GM19351 (cell line): ENCODE results near the gene KMT2D.
"Not testable (repeated sequence)": the region's sequence is repeated elsewhere in the genome, so short reads cannot be mapped to it uniquely, and the experiment has no call there.

ENCODE experiments used
- ATAC-seq: cut with Tn5 transposase; IDR thresholded peaks from one replicate; pipeline ENCODE4 v1.9.1; 2021; ENCODE audit warnings: mild to moderate bottlenecking, moderate library complexity; ENCODE audit not compliant: unreplicated experiment

KMT2D gene

GRCh38 chr12:49089821-49090773 lies 29.5 kb upstream of the KMT2D start:
- no peak for ATAC-seq

DNA sequence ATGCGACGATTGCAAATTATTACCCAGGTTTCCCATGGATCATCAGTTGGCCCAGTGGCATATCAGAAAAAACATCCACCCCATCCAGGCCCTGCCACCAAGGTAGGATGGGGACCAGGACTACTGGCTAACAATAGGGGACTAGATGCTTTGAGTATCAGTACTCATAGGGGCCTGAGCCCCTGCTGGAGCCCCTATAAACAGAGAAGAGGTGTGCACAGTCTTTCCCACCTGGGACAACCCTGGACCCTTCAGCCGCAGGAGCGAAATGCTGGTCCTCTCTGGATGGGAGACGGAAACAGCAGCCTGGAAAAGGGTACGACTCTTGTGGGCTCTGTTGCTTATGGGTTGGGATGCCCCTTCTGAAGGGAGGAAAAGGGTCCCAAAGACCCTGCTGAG lies 28.3 kb upstream of the KMT2D start:
- ATAC-seq: no peak

- peak; percentile 92 for ATAC-seq
These were observed 27.7 kb upstream of the KMT2D start for GRCh38 chr12:49088150-49088931.

- no peak for ATAC-seq
These were observed 25.5 kb upstream of the KMT2D start for GRCh38 chr12:49086116-49086515.

DNA sequence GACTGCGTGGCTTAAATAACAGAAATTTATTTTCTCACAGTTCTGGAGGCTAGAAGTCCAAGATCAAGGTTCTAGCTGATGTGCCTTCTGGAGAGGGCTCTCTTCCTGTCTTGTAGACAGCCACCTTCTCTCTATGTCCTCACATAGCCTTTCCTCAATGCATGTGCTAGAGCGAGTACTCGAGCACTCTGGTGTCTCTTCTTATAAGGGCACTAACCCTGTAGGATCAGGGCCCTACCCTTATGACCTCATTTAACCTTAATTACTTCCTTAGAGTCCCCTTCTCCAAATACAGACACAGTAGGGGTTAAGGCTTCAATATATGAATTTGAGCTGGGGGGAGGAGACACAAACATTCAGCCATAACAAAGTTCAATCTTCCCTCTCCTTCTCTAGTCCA lies 23.8 kb upstream of the KMT2D start:
- no peak for ATAC-seq

- ATAC-seq: no peak
These were observed 19.2 kb upstream of the KMT2D start for GRCh38 chr12:49079793-49080192.

DNA sequence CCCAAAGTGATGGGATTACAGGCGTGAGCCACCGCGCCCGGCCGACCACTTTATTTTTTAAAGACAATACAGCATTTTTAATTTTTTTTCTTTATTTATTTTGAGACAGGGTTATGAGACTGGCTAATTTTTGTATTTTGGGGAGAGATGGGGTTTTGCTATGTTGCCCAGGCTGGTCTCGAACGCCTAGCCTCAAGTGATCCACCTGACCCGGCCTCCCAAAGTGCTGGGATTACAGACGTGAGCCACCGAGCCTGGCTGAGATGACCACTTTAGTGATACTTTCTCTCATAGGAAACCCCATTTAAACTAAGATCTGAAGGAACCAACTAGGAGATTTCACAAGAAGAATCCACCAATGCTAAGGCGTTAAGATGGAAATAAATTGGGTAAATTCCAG lies 10.4 kb upstream of the KMT2D start:
- no peak for ATAC-seq

- peak; percentile 99 for ATAC-seq
These were observed 9.1 kb upstream of the KMT2D start, which contains the start of gene RHEBL1 for GRCh38 chr12:49069507-49070346. TSS of gene RHEBL1 (minus strand) at chr12:49069979. CDS start at chr12:49069785, 194 bp downstream.

DNA sequence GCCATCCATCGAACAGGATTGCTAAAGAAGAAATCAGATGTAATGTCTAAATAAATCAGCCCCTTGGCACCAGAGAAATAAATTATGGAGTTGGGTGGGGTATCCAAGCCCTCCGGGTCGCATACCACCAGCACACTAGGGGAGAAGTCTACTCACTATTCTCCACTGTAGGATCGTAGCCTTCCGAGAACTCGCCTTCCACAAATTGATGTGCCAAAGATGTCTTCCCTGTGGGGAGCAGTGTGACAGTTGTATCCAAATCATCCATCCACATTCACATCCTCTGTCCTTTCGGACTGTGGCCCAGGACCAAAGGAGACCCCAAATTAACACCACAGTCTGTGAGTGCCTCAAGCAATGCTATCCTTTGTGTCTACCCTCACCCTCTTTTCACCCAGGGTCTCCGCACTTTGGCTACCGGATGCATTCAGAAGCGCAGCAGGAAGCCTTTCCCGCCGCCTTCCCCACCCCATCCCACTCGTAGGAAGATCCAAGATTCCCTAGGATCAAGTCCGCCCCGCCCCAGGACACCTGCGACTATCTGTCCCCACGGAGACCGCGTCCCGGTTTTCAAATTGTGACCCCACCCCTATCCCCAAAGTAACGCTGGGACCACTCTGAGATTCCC lies 8.4 kb upstream of the KMT2D start:
- ATAC-seq: no peak

- ATAC-seq: no peak
These were observed 5.5 kb upstream of the KMT2D start for GRCh38 chr12:49066120-49066519.

DNA sequence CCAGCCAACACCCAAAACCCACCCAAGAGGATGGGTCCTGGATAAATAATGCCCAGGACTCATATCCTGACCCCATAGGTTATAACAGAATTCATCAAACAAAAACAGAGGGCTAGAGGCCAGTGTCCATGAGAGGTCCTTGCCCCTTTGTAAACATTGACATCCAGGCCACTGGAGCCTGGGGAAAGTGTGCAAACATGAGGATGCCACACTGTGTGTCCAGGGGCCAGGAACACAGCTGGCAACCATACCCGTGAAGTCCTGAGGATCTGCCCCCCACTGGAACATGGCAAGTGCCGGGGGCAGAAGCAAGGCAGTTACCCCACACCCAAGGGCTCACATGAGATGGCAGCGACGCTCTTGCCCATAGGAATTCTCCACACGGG lies 4.2 kb upstream of the KMT2D start:
- no peak for ATAC-seq

GRCh38 chr12:49061916-49062315 lies 1.3 kb upstream of the KMT2D start:
- ATAC-seq: not testable (repeated sequence)

- ATAC-seq: no peak
These were observed 610 bp upstream of the KMT2D start for GRCh38 chr12:49061157-49061650.

DNA sequence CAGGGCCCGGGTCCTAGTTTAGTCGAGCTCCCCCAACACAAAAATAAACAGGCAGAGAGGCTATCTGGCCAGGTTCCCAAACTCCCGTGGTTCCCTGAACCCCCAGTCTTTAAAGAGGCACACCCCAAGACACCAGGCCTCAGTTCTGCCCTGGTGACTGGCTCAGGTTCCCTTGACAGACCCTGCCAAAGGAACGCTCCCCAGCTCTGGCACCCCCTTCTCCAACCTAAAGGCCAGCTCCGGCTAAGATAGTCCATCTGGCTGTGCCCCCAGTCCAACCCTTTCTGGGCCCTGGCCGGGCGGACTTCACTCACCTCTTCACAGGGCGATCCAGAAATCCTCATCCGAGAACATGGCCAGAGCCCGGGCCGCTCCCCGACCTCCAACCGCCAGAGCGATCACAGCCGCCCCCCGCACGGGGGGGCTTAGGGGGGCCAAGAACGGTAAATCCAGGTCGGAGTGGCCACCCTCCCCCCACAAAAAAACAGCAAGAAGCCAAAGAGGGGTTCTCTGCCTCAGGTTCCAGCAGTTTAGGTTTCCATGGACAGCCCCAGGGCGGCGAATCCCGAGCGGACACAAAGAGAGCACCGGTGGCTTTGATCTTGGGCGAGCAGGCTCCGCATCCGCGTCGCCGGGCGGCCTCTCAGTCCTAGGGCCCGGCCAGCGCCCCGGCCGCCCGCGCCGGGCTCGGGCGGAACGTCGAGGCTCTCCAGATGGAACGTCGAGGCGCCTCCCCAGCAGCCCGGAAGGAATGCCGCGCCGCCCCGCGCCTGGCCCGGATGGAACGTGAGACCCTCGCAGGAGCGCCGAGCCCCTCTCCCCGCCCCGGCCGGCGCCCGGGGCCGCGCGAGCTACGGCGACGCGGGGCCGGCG lies 1.1 kb downstream of the KMT2D start:
- no peak for ATAC-seq

DNA sequence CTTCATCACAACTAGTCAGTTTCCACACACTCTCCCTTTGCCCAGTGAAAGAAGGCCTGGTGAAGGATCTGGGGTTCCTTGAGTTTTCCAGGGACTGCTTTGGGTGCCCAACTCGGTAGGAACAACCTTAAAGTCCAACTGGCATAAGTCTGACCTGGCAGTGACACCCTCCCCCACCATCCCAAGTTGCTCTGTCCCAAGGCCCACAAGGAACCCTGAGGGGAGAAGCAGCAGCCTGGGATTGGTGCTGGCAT lies 1.6 kb downstream of the KMT2D start:
- no peak for ATAC-seq

GRCh38 chr12:49058366-49059044 lies 2.1 kb downstream of the KMT2D start:
- ATAC-seq: no peak

DNA sequence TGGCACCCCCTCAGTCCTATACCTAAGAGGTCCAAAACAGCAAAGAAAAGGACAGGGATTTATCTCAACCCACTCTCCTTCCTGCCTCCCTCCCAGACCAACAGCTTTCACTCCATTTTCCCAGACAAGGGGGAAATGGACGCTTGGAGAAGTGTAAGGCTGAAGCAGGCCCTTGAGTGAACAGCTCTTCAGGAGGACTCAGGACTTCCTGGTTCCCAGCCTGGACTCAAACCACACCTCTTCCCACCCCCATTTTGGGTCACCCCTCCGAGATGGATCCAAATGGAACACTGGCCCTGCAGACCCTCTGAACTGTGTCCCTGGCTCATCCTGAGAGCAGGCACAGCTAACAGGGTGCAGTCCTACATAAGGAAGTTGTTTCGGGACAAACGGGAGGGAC lies 2.7 kb downstream of the KMT2D start:
- no peak for ATAC-seq

DNA sequence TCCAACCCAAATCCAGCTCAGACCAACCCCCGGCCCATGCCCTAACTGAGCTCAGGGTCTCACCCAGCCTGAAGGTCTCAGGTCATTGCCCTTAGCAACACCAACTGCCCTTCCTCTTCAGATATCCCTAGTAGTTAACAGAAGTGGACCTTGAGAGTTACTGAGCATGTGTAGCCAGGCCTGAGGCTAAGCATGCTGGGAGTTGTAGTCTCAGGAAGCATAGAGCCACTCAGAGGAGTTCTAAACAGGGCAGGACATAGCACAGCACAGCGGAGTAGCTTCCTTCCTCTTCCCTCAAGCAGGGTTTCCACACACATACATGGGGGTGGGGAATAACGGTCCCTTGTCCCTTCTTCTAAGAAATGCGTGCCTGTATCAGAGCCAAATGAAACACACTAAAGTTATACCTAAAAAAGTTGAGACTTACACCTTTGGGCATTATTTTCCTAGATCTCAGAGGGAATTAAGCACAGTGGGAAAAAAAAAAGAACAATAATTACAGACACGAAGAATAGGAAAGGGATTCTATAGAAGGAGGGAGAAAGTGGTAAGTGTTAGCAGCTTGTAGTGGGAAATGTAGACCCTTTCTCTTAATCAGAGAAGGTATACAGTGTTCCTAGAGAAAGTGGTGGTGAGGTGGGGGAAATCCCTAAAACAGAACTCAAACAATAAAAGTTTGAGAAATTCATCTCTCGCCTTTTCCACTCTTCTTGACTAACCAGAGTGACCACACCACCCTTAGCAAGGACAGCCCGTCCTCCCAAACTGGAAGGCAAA lies 4.4 kb downstream of the KMT2D start:
- ATAC-seq: peak; percentile 83
